ENCODE results near the gene MRPS11.
"Not testable (repeated sequence)": the region's sequence is repeated elsewhere in the genome, so short reads cannot be mapped to it uniquely, and the experiment has no call there.

MRPS11 gene

GRCh38 chr15:88497109-88497765, 29.7 kb downstream of the MRPS11 start:
- no peak for DNase-seq

DNA sequence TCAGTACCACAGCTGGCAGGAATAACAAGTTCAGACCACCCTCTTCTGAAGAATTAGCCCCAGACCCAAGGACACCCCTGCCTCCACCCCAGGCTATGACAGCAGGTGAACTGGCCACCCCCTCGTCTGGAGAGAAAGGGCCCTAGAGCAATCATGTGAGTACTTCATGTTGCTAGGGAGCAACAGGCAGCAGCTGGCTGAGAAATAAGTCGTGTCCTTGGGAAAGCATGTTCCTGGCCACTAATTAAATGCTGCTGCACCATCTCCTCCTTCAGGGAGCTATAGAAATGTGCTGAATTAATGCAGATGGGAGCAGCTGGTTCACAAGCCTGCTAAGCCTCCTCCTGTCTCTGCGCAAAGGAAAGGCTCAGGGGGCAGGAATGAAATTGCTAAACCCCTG, 31.5 kb downstream of the MRPS11 start:
- no peak for DNase-seq

GRCh38 chr15:88504445-88504844, 36.9 kb downstream of the MRPS11 start:
- DNase-seq = no peak

- DNase-seq = no peak
These were observed 38.2 kb downstream of the MRPS11 start for GRCh38 chr15:88505721-88506120.

DNA sequence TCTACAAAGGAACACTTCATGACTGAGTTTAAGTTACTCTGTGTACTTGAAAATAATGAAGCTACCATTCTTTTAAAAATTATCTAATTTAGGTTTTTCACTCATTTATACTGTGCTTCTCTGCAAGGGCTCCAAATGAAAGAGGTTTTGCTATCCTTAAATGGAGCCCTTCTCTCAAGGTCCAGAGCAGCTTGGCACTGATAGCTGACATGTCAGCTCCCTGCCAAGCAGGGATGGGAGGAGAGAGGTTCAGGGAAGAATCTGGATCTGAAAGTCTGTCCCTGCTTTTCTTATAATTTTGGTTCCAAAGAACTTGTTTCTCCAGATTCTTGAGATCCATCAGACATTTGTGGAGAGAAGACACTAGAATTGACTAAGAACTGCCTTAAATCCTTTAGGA, 39.1 kb downstream of the MRPS11 start:
- no peak for DNase-seq

DNA sequence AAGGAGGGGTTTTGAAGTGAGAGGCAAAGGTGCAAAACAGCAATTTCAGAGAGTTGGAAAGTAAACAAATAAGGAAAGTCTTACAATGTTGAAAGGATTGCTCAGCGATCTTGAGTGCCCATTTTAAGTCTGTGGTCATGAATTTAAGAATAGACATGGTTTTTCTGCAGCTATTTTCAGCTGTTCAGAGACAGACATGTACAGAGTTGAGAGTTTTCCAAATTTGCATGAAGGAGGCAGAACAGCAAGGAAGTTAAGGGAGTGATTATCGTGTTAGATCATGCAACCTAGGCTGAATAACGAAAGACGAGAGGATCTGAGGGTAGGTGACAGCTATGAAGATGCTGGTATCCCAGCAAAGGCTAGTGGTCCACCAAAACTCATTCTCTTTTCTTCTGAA, 41.8 kb downstream of the MRPS11 start:
- no peak for DNase-seq

GRCh38 chr15:88509964-88510363, 42.5 kb downstream of the MRPS11 start:
- no peak for DNase-seq

DNA sequence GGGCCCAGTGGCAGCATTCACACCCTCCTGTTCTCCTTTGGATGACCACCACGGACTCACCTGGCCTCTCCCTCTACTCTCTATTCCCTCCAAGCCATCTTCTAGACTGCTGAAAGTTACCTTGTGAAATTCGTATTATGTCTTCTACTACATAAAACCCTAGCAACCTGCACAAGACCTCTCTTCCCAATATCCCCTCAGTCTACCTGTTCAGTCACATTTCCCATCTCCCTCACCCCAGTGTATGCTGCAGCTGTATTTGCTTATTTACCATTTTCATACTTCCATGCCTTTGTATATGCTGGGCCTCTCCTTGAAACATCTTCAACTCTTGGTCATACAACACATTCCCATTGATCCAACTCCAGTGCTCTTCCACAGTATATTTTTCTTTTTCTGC, 43.7 kb downstream of the MRPS11 start:
- no peak for DNase-seq

DNA sequence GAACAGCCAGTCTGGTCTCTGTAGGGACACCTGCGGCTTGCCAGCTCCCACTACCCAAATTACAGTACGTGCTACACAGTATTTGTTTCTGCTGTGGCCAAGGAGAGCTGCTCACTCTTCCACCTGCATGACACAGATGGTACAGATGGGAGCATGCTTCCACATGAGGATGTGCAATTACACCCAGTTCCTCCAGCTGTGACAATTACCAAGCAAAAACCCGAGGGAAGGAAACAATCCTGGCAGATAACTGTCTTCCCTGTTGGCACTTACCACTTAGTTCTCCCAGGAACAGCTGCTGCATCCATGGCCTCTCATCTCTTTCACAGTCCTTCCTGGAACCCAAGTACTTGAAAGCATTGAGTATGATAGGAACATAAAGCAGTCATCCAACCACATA, 44.6 kb downstream of the MRPS11 start:
- no peak for DNase-seq

DNA sequence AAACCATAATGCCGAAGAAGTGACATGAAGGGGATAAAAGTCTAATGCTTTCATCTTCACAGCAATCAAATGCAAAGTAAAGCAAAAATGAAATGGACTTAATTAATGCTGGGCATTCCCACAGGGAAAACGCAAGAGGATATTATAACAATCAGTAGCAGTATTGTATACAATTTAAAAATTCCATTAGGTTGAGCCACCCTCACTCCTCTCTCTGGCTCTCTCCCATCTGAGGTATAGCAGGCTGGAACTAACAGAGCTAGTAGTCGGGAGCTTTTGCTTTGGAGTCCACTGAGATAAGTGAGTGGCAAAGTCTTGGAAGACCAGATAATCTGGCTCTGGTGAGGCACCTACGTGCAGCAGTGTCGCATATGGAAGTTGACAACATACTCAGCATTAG, 45.1 kb downstream of the MRPS11 start:
- no peak for DNase-seq

GRCh38 chr15:88513195-88513594, 45.7 kb downstream of the MRPS11 start:
- DNase-seq = no peak

- DNase-seq = no peak
These were observed 51.4 kb downstream of the MRPS11 start for GRCh38 chr15:88518903-88519302.

DNA sequence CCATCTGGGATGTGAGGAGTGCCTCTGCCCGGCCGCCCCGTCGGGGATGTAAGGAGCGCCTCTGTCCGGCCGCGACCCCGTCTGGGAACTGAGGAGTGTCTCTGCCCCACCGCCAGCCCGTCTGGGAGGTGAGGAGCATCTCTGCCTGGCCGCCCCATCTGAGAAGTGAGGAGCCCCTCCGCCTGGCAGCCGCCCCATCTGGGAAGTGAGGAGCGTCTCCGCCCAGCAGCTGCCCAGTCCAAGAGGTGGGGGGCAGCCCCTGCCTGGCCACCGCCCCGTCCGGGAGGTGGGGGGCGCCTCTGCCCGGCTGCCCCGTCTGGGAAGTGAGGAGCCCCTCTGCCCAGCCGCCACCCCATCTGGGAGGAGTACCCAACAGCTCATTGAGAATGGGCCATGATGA, 56.6 kb downstream of the MRPS11 start:
- not testable (repeated sequence) for DNase-seq

DNA sequence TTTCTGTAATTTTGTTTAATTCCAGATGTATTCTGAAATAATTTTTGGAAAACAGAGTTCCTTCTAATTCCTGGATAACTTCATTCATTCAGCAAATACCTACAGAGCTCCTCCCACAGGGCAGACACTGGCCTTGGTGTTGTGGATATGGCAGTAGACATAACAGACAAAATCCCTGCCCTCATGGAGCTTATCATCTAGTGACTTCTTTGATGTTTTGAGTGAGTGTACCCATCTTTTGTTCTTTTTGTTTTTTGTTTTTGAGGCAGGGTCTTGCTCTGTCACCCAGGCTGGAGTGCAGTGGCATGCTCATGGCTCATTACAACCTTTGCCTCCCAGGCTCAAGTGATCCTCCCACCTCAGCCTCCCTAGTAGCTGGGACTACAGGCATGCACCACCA, 57.9 kb downstream of the MRPS11 start:
- no peak for DNase-seq

DNA sequence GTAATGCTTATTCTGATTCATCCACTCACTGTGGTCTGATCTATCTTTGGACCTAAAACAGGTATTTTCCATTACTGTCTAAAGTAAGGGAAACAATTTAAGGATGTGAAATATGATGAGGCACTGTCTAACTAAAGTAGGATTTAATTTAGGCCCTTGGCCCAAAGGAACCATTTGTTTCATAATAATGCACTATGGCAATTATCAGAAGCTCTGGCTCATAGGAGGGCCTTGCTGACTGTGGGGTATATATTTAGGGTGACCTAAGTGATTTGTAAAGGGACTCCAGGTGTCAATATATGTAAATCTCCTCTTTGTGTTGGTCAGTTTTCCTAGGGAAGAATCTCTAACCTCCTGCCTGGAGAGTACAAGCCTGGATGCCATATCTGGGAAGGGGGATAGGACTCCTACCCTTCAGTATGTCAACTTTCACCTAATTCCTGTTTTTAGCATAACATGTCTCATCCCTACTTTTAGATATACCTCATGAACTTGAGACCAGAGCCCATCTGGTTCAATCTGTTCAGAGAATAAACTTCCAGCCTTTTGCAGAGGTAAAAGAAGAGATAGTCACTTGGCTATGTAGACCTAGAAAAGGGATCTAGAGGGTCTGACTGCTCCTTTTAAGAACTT, 58.9 kb downstream of the MRPS11 start:
- no peak for DNase-seq

DNA sequence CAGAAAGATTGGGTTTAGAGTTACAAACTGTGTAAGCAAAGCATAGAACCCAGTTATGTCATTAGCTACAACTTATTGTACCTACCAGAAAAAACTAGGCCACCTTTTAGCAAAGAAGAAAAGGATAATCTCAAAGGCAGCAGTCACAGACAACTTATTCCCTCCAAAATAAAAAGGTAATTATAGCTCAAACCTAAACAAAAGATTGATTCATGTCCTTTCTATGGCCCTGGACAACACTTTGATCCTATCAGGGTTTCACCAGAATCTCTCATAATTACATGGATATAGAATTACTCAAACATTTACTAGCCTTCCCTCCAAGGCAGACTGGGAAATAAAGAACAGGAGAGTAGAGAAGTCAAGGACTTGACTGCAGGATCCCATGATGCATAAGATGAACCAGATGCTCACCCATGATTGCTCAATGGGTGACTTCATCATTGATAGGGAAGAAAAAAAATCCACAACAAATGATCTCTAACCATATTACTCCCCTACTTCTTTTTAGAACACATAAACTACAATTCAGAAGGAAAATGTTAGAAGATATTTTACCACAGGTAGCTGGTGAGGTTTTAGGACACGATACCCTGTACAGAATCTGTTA, 61.6 kb downstream of the MRPS11 start:
- no peak for DNase-seq

Measured in central memory CD4-positive, alpha-beta T cell (primary cell).